Kidney glomerular epithelial cell (primary cell): ENCODE measurements around the gene HMGCL.
"Not testable (repeated sequence)": the region's sequence is repeated elsewhere in the genome, so short reads cannot be mapped to it uniquely, and the experiment has no call there.

Experiments
- DNase-seq: peaks from one replicate; lab custom pipeline; 2025; lab: John Stamatoyannopoulos, UW

Gene HMGCL

DNA sequence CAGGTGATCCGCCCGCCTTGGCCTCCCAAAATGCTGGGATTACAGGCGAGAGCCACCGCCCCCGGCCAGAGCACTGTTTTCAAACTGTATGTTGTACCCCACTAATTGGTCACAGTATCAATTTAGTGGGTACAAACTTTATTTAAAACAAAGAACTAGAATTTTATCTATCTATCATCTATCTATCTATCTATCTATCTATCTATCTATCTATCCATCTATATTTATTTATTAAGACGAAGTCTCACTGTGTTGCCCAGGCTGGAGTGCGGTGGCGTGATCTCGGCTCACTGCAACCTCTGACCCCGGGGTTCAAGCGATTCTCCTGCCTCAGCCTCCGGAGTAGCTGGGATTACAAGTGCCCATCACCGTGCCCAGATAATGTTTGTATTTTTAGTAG, 1.4 kb upstream of the HMGCL start:
- DNase-seq: not testable (repeated sequence)

DNA sequence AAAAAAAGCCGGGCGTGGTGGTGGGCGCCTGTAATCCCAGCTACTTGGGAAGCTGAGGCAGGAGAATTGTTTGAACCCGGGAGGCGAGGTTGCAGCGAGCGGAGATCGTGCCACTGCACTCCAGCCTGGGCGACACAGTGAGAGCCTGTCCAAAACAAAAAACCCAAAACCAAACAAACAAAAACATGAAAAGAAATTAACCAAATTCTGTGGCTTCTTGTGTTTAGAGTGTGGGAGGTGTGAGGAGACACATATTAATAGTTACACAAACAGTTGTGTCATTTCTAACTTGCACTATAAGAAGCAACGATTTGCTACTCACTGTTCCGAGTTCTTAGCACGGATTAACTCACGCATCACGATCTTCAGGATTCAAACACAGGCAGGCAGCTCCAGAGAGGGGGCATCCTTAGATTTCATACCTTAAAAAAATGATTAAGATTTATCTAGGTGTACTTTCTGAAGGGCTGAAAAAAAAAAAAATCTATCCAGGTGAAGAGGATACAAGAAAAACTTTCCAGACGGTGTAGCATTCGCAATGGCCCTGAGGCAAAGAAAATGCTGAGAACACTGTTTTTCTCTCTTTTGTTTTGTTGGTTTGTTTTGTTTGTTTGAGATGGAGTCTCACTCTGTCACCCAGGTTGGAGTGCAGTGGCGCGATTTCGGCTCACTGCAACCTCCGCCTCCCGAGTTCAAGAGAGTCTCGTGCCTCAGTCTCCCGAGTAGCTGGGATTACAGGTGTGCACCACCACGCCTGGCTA, 713 bp upstream of the HMGCL start:
- no peak for DNase-seq

DNA sequence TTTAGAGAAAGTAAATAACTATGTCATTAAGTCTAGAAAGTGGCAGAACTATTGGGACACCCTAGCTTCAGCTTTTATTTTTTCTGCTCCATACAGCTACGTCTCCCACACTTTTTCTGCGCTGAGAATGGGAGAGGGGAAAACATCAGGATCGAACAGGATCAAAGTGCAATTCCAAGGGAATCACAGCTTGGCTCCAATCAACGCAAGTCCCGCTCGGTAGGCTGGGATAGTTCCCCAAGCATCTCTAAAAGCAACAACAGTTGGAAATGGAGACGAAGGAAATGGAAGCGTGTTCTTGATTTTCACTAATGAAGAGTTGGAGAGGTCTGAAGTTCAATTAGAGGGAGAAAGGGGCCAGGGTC, 536 bp downstream of the HMGCL start:
- no peak for DNase-seq

DNA sequence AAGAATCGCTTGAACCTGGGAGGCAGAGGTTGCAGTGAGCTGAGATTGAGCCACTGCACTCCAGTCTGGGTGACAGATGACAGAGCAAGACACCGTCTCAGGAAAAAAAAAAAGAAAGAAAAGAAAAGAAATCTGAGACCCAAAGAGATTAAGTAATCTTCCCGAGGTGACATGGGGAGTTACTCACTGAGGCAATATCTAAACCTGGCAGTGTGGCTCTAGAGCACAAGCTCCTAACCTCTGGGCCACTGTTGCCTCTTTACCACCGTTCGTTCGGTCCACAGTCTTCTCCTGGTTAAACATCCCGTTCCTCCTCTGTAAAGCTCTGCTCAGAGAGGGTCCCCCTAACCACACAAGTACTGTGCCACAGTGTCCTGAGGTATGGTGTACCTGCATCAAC, 1.5 kb downstream of the HMGCL start:
- DNase-seq: no peak

DNA sequence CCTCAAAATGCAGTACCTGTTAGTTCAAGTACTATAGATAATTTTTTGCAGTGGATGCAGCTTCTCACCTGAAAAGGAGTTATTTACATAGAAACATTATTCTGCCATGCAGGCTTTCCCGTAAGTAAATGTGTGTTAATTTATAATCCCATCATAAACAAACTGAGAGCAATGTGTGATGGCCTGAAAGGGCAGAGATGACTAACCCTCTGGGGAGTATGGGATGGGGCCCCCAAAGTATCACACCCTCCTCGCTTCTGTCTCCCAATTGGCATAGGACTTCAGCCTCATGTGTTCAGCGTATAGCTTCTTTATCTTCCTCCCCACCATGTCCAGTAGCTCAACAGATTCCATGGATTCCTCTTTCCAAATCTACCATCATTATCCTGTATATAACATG, 7.6 kb downstream of the HMGCL start:
- no peak for DNase-seq

DNA sequence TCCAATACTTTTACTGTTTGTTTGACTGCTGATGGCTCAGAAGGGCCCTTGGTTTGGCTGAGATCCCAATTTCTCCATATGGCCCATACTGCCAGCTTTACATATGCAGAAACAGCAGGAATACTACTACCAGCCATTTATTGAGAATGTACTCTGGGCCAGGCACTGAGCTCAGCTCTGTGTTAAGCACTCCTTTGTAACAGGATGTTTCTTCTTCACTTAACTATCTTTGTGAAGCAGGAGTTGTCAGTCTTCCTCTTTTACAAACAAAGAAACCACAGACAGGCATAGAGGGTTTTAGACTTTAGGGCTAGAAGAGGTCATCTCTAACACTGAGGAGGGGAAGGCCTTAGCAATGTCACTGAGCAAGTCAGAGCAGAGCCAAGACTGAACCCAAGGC, 8.3 kb downstream of the HMGCL start:
- DNase-seq: no peak

DNA sequence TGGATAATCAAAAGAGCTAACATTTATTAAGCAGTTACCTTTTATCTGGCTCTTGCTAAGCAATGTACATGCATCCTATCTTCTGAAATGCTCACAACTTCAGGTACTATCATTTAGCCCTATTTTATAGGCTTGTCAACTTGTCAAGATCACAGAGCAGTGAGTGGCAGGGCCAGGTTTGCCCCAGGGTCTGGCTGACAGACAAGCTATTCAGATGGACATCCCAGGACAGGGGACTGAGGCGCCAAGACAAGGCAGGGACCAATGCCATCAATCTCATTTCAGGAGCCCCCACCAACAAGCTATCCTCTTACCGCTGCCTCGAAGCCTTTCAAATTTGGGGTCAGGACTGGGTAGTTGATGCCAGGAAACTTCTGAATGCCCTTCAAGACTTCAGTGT, 8.9 kb downstream of the HMGCL start:
- no peak for DNase-seq

DNA sequence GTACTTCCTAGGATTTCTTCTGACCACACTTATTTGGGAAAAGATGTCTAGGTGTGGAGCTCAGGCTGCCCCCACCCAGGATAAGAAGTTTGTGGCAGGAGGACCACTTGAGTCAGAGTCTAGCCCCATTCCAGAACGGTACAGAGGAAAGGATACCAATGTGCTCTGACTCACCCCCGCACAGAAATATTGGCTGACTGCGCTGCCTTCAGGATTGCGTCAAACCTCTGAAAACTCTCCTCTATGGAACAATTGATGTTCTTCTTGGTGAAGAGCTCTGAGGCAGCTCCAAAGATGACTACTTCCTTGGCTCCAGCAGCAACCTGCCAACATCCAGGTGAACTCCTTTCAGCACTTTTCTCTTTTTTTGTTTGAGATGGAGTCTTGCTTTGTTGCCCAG, 11.2 kb downstream of the HMGCL start:
- no peak for DNase-seq

DNA sequence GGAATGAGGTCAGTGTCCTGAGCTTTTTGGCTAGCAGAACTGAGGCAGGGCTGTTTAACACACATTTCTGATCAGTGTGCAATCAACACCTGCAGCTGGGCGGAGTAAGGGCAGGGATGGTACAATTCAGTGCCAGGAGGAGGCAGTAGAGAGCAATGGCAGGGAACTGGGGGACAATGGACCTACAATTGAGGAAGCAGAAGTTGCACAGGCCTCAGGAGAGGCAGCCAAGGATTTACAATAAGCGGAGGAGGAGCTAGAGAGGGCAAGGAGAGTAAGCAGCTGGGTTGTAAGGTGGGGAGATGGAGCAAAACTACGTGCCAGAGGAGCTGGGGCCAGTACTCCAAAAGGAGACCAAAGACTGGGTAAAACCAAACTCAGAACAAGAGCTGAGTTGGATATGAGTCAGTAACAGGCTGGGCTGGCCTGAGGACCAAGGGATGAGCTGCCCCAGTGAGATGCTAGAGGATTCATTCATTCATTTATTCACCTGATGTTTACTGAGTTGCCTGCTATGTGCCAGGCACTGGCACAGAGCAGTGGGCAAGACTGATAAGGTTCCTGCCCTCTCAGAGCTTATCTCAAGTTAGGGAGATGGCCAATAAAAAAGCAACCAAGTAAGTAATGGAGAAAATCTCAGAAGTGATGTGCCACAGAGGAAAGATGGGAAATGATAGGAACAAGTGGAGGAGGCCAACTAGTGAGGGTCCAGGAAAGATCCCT, 14.2 kb downstream of the HMGCL start:
- DNase-seq: no peak

DNA sequence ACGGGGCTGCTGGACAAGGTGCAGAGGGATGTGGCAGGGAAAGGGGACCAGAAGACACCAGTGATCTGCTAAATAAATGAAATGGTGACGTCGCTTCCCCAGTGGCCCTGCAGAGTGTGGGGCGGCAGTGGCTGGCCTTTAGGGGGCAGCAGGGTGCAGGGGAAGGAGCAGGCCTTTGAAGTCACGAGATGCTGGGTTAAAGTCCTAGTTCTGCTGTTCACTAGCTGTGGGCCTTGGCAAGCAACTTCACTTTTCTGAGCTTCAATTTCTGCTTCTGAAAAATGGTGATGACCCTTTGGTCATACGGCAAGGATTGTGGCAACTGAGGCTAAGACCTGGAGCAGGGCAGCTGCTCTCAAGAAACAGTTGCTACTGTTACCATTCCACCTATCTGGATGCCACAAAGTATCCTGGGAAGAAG, 15.5 kb downstream of the HMGCL start:
- DNase-seq: peak; percentile 47

DNA sequence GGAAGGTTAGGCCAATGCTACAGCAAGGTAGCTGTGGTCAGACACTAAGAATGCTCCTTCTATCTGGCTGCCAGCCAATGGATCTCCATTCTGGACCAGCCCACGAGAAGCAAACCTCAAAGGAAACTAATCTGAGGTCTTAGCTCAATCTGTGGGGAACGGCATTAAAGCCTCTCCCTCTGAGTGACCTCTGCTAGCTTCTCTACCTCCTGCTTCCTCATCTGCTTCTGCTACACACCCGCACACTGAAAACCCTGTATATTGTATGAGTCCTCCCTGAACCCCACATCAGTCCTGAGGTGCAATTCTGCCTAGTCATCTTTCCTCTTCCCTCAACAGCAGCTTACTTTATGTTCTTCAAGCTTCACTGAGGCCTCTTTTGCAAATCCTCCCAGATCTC, 17.8 kb downstream of the HMGCL start:
- no peak for DNase-seq

DNA sequence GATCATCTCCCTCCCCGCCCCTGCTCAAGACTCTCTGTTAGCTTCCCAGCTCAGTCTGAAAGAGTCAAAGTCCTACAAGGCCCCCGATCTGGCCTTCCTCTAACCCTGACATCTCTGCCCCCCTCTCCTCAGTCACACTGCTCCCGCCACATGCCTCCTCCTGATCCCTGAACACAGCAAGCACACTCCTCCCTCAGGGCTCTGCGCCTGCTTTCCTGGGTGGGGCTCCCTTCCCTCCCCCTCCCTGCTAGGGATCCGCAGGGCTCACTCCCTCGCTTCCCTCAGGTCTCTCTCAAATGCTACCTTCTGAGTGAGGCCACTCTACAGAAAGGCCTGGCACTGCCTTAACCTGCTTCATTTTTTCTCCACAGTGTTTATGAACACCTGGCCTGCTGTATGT, 18.9 kb downstream of the HMGCL start:
- no peak for DNase-seq

DNA sequence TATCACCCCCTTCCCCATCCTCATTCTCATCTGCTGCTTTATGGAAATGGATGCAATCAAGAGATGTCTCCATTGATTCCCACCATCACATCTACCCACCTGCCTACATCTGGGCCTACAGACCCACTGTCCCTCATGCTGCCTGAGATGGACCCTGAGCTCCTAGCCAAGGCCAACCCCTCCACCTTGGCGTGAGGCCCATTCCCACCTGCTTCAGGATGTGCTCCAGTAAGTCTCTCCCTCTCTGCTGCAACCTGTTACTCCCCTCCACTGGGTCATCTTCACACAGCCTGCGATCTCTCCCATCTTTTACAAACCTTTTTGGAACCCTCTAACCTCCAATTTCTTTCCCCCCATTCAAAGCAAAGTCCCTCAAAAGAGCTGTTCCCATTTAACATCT, 20.2 kb downstream of the HMGCL start:
- no peak for DNase-seq

DNA sequence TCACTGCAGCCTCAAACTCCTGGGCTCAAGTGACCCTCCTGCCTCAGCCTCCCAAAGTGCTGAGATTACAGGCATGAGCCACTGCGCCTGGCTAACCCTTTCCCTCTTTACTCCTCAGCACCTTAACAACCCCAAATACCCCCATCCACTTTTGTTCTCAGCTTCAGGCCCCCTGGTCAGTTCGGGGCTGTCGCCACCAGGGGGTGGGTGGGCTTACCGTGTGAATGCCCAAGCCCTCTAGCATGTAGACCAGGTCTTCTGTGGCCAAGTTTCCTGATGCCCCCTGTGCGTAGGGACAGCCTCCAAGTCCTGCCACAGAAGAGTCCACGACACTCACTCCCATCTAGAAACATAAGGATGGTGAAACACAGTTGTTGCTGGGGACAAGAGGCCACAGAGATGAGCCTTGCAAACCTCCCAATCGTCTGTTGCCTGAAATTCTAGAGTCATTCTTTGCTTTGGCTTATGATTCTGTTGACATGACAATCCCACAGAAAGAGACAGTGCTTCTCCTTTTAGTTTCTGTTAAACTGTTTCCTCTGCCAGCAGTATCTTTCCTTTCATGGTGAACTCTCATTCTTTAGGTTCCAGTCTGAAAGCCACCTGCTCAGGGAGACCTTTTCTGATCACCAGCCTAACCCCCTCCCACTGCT, 20.9 kb downstream of the HMGCL start:
- no peak for DNase-seq

DNA sequence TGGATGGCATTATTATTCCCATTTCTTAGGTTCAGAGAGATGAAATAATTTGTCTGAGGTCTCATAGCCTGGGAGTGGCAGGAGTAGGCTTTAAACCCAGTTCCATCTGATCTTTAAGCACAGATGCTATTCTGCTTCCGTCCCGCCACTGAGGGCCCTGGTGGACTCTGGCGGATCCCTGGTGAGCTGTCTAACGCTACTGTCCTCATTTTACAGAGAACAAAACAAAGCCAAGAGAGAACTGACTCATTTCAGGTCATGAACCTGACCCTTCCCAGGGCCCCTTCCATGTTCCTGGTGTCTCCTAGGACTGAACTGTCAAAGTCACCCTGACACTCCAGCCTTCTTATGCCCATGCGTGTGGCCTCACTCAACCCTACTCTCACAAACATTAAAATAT, 21.6 kb downstream of the HMGCL start:
- DNase-seq: no peak

DNA sequence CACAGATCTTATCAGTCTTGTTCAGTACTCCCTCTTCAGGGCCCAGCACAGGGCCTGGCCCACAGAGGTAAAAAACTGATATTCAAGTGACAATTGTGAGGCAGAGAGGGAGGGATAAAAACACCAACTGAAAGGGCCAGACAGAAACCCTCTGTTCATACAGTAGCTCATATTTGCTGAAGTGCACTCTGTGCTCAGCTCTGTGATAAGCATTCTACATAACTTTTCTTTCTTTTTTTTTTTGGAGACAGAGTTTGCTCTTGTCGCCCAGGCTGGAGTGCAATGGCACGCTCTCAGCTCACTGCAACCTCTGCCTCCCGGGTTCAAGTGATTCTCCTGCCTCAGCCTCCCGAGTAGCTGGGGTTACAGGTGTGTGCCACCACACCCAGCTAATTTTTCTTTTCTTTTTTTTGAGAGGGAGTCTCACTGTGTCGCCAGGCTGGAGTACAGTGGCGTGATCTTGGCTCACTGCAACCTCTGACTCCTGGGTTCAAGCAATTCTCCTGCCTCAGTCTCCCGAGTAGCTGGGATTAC, 22.4 kb downstream of the HMGCL start:
- DNase-seq: not testable (repeated sequence)

DNA sequence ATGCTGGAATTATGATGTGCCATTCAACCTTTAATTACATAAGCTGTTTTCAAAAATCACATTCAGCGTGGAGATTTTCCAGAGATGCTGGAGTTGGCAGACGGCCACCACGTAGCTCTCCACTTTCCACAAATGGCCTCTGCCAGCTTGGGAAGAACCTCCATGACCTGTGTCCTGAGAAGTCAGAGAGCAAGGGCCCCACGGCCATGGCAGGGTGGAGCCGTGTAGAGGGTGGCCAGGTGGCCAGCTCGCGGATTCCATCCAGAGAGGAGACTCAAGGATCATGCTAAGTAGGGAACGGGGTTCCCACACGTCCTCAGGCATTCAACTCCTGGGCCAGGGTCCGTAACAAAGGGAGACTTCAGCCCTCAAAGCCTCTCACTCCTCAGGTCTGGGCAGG, 23.4 kb downstream of the HMGCL start:
- no peak for DNase-seq

DNA sequence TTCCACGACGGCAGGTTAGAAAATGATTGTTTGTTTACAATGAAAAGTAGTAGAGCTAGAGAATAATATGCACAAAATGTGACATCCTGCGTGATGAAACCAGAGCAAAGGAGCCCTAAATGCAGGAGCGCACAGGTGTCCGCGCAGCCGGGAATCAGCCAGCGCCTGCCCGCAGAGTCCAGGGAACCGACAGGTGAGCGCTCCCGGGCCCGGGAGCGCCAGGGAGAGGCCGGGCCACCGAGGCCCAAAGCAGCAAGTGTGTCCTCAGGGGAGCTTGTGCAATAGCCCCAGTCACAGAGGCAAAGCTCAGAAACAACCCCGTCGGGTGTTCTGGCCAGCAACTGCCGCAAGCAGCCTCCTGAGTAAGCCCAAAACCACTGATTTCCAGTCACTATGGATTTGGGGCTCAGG, 23.9 kb downstream of the HMGCL start:
- no peak for DNase-seq

DNA sequence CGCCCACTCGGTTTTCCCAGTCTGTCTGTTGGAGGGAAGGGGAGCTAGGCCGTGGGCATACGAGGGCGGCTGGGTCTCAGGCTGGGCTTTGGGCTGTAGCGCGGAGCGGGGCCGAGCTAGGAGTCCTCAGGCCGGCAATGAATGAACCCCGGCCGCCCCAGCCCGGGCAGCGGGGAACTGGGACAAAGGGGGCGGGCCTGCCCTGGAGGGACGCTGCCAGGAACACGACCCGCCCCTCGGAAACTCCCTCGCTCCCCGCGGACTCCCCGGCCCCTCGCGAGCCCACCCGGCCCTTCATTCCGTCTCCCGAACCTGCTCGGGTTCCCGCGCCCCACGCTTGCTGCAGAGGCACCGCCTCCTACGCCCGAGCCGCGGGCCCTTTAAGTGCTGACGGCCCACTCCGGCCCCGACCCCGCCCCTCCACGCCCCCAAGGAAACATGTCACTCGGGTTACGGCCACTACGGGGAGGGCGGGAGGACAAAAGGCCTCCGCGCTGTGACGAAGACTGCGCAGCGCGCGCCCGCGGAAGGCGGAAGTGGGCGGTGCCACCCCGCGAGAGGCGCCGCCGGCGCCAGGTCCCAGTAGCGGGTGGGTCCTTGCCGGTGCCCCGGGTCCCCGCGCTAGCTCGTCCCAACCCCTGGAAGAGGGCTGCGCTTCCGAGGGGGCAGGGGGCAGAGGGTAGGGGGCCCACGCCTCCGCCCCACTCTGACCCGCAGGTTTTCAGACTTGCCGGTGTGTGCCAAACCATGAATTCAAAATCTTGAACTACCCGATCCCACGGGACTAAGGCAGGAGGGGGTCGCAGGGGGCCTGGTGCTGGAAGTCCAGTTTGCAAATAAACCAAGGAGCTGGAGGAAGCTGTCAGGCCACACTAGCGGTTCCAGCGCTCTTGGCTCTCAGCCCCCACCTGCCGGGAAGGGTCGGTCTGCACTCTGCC, 24.6 kb downstream of the HMGCL start, which contains the start of gene GALE:
Gene GALE, minus strand, starts transcription at position 355 of the 938 bp plus-strand sequence. CDS start 1,747 bp downstream, outside the sequence.
- peak; percentile 83 for DNase-seq

DNA sequence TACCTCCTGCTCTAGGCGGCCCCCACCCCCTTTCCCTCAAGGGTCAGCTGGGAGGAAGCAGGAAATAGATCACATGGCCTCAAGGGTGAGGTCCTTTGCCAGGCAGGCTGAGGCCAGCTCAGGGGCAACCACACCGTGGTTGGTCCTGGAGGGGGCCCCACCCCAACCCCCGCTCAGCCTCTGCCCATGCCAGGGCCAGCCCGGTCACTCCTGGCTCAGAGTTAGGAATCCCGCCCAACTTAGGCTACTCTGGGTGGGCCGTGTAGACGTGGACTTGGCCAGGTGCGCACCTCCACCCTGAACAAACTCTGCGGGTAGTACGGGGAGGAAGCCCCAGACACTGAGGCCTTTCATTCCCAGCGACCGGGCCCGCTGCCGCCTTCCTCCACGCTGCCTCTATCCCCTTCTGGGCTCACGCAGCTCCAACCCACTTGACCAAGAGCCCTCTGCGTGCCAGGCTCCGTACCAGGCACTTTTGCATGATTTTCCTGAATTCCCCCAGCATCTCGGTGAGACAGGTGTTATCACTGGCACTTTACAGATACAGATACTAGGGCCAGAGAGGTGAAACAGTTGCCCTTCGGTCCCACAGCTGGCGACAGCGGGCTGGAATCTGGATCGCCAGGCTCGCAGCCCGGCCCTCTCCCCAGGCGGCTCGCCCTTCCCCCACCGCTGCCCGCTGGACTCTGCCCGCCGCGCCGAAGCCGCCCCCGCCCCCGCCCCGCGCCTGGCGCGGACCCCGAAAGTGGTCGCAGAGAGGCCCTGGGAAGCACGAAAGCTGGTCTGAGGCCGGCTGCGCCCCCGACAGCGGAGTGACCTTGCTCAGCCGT, 25.4 kb downstream of the HMGCL start:
- peak; percentile 61 for DNase-seq

DNA sequence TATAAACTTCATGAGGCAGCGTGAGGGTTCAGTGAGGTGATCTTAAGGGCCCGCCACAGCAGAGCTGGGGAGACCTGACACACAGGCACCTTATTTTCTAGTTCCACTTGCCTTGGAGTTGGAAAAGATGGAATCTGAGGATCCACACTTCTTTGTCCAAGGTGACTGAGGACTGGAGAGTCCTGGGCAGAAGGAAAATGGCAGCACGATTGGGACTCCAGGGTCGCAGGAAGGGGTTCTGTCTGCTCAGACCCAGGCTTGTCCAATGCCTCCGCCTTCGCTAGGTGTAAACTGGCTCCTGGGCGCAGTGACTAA, 26.0 kb downstream of the HMGCL start:
- DNase-seq: no peak
